GM23248 (cell line): ENCODE data around the gene GALNT18. TPM values are rescaled to one million over a fixed set of nuclear protein-coding genes. Genes with fewer than 3 reads are reported as not detected.

Experiments
- DNase-seq: peaks from one replicate; pipeline ENCODE4 v3.0.0-alpha.2; 2015
- H2AFZ ChIP-seq: fragments of 200-600 bp; sonication (generic); 2 replicates; pipeline ENCODE4 v1.6.1; 2016; ENCODE audit warnings: antibody characterized with exemption
- H3F3A ChIP-seq: fragments of 200-600 bp; sonication (generic); 2 replicates; pipeline ENCODE4 v1.6.1; 2016; ENCODE audit warnings: mild to moderate bottlenecking, antibody characterized with exemption, mixed run types; ENCODE audit not compliant: insufficient read depth
- H3K27ac ChIP-seq: fragments of 200-600 bp; sonication (generic); 2 replicates; pipeline ENCODE4 v1.5.1; 2016; ENCODE audit warnings: mild to moderate bottlenecking
- H3K27me3 ChIP-seq: fragments of 200-600 bp; sonication (generic); replicated peaks from 2 replicates; pipeline ENCODE4 v1.6.1; 2016; ENCODE audit warnings: mild to moderate bottlenecking; ENCODE audit not compliant: insufficient read depth
- H3K36me3 ChIP-seq: fragments of 200-600 bp; sonication (generic); 2 replicates; pipeline ENCODE4 v1.6.1; 2016; ENCODE audit warnings: low read depth, mild to moderate bottlenecking
- H3K4me1 ChIP-seq: fragments of 200-600 bp; sonication (generic); 2 replicates; pipeline ENCODE4 v1.6.1; 2016; ENCODE audit warnings: mild to moderate bottlenecking; ENCODE audit not compliant: insufficient read depth
- H3K4me2 ChIP-seq: fragments of 200-600 bp; sonication (generic); one replicate; pipeline ENCODE4 v1.6.1; 2016; ENCODE audit warnings: mild to moderate bottlenecking; ENCODE audit not compliant: unreplicated experiment
- H3K4me3 ChIP-seq: fragments of 200-600 bp; sonication (generic); 2 replicates; pipeline ENCODE4 v1.5.1; 2016; ENCODE audit warnings: mild to moderate bottlenecking
- H3K79me2 ChIP-seq: fragments of 200-600 bp; sonication (generic); 2 replicates; pipeline ENCODE4 v1.6.1; 2016; ENCODE audit warnings: mild to moderate bottlenecking; ENCODE audit not compliant: insufficient read depth
- H3K9ac ChIP-seq: fragments of 200-600 bp; sonication (generic); 2 replicates; pipeline ENCODE4 v1.6.1; 2016; ENCODE audit warnings: mild to moderate bottlenecking
- H3K9me2 ChIP-seq: fragments of 200-600 bp; sonication (generic); 2 replicates; pipeline ENCODE4 v1.6.1; 2016; ENCODE audit warnings: mixed run types, mild to moderate bottlenecking, moderate library complexity; ENCODE audit not compliant: insufficient read depth
- H3K9me3 ChIP-seq: fragments of 200-600 bp; sonication (generic); one replicate; pipeline ENCODE4 v1.6.1; 2017; ENCODE audit warnings: low read depth
- H4K20me1 ChIP-seq: fragments of 200-600 bp; sonication (generic); 2 replicates; pipeline ENCODE4 v1.6.0; 2016; ENCODE audit not compliant: insufficient read depth
- EZH2 ChIP-seq: fragments of 200-600 bp; sonication (generic); IDR thresholded peaks from 2 replicates; pipeline ENCODE4 v1.6.1; 2018; ENCODE audit warnings: antibody characterized with exemption, mild to moderate bottlenecking; ENCODE audit not compliant: insufficient read depth, poor library complexity, severe bottlenecking
- EZH2phosphoT487 ChIP-seq: fragments of 200-600 bp; sonication (generic); IDR thresholded peaks from 2 replicates; pipeline ENCODE4 v1.6.1; 2018; ENCODE audit warnings: antibody characterized with exemption, moderate library complexity, mild to moderate bottlenecking, low read depth; ENCODE audit not compliant: insufficient read depth
- WGBS, 2 experiments: methylation state at CpG; one replicate each; pipeline ENCODE4 v1.1.6; 2015 to 2017; ENCODE audit warnings: low lambda C conversion rate in 2 of 2, low coverage in 1 of 2; ENCODE audit errors: missing lambda C conversion rate in 2 of 2; 5-methylcytosine and 5-hydroxymethylcytosine counted together
- in situ Hi-C: fragments of 300-500 bp; cut with MboI; formaldehyde crosslinking; loops from 2 replicates; pipeline ENCODE4 v1.15.0; 2020
- polyA plus RNA-seq: library from polyadenylated mRNA; unstranded; fragments of >200 nt; fragmentation: Nextera tagmentation; extraction: Ambion mirVana; gene quantifications from 2 replicates; pipeline ENCODE4 v1.2.1, GENCODE V29; 2016
- total RNA-seq: library from RNA; depleted of rRNA; stranded (reverse); fragments of >200 nt; shearing (Covaris generic); gene quantifications from 2 replicates; pipeline ENCODE4 v1.2.3, GENCODE V29; 2014

GALNT18 gene
- total and polyA plus RNA-seq, 2 experiments from 2014 or later, result 4.1 to 5.6 TPM

DNA sequence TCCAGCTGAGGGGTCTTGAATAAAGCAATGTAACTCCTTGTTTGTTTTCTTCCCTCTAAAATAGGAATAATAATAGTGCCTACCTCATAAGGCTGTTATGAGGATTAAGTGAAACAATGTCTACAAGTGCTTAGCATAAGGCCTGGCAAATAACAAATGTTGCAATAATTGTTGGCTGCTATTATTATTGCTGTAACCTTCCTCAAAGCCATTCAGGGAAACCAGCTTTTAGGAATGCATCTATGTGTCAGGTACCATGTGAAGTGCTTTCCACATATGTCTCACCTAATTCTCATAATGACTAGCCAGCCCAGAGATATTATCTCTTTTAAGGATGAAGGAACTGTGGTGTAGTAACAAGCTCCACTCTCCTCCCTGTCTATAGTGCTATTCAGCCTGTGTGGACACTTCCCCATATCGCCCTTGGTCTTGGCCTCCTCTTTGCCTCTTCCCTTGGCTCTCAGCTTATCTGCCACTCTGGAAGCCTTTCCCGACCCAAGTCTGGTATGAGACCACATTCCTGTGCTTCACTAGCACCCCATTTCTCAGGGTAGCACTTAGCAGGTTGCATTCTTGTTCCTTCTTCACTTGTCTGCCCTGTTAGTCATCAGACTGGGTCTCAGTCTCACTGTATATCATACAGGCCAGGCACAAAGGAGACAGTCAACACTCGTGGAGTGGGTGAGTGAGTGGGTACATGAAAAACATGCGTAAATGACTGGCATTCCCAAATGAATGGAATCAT is 292.6 kb downstream of the GALNT18 start:
- WGBS, 2 experiments, result 56 to 64% methylated on average over 4 of the region's 4 CpGs
- H3K27me3 ChIP-seq, result no peaks in the 10 kb centered on the region
- H3K36me3 ChIP-seq, result no peaks in the 10 kb centered on the region
- no peak overlapping the region for H3K9ac ChIP-seq
- H3F3A ChIP-seq, result no peaks in the 10 kb centered on the region
- no peak overlapping the region for H3K27ac ChIP-seq
- no peaks in the 10 kb centered on the region for H3K9me2 ChIP-seq
- no peak overlapping the region for H3K4me2 ChIP-seq
- TF ChIP-seq EZH2 (no peak), EZH2phosphoT487 (no peak)
- H3K79me2 ChIP-seq, result no peaks in the 10 kb centered on the region
- H3K9me3 ChIP-seq, result no peaks in the 10 kb centered on the region
- H2AFZ ChIP-seq, result no peak overlapping the region
- no peak overlapping the region for H3K4me3 ChIP-seq
- no peaks in the 10 kb centered on the region for H4K20me1 ChIP-seq
- no peaks in the 10 kb centered on the region for H3K4me1 ChIP-seq
- DNase-seq, result no peak
- in situ Hi-C loops, result no loop called here

DNA sequence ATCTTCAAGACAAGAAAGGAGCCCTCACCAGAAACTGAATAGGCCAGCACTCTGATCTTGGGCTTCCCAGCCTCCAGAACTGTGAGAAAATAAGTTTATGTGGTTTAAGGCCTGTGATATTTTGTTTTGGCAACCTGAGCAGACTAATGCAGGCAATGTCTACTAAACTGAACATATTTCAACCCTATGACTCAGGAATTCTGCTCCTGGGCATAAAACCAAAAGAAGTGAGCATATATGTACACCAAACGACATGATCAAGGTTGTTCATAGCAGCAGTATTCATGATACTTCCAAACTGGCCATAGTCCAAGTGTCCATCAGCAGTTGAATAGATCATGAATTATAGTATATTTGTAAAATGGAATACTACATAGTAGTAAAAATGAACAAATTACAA is 297.7 kb downstream of the GALNT18 start:
- no peak for TF ChIP-seq EZH2
- TF ChIP-seq EZH2phosphoT487, result no peak
- no peaks in the 10 kb centered on the region for H4K20me1 ChIP-seq
- no peaks in the 10 kb centered on the region for H3K9me2 ChIP-seq
- no peaks in the 10 kb centered on the region for H3K79me2 ChIP-seq
- in situ Hi-C loops, result no loop called here
- H3K36me3 ChIP-seq, result no peaks in the 10 kb centered on the region
- H3K27ac ChIP-seq, result no peak overlapping the region
- no peak overlapping the region for H3K9ac ChIP-seq
- H3F3A ChIP-seq, result no peaks in the 10 kb centered on the region
- WGBS, 2 experiments, result 23 to 27% methylated on average over 1 of the region's 1 CpG
- no peaks in the 10 kb centered on the region for H3K4me1 ChIP-seq
- H2AFZ ChIP-seq, result no peak overlapping the region
- H3K4me2 ChIP-seq, result no peak overlapping the region
- H3K27me3 ChIP-seq, result no peaks in the 10 kb centered on the region
- H3K4me3 ChIP-seq, result no peak overlapping the region
- DNase-seq, result peak; percentile 42
- H3K9me3 ChIP-seq, result no peaks in the 10 kb centered on the region

DNA sequence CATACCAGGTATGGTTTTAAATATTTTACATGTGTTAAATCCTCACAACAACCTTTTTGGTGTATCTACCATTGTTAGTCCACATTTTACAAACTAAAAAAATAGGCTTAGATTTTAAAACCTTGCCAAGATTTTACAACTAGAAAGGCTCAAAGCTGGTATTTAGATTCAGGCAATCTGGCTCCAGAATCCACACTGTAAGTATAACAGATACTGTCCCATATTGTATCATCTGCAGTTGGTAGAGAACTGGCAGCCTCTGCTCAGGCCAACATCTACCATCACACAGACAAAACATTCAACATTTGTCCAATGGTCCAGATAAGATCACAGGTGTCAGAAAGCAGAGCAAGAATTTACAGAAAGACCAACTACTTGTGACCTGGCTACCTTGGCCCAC is 299.7 kb downstream of the GALNT18 start:
- Histone ChIP-seq H4K20me1 (no peaks in the 10 kb centered on the region), H3K27ac (no peak overlapping the region), H3K4me2 (no peak overlapping the region), H3K4me3 (no peak overlapping the region), H3F3A (no peaks in the 10 kb centered on the region), H3K79me2 (no peaks in the 10 kb centered on the region), H3K9me3 (no peaks in the 10 kb centered on the region), H3K9ac (no peak overlapping the region), H3K9me2 (no peaks in the 10 kb centered on the region), H2AFZ (no peak overlapping the region), H3K4me1 (no peaks in the 10 kb centered on the region), H3K36me3 (no peaks in the 10 kb centered on the region), H3K27me3 (no peaks in the 10 kb centered on the region)
- DNase-seq, result no peak
- in situ Hi-C loops, result no loop called here
- TF ChIP-seq EZH2phosphoT487 (no peak), EZH2 (no peak)

DNA sequence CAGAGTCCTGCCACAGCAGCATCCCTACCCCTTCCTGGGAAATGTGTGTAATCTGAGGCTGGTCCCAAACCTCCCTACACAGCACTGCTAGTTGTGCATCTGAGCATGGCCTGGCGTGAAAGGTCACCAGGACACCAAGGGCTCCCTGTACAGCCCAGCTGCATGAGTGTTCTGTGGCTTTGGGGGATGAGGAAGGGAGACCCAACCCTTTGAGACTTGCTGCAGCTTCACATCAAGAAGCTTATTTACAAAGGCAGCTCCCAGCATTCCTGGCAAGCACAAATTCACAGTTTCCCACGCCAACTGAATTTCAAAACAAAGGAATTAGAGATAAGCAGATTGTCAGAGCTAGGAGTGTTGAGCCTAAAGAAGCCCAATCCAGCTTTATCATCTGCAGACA is 301.0 kb downstream of the GALNT18 start:
- TF ChIP-seq EZH2 (no peak), EZH2phosphoT487 (no peak)
- in situ Hi-C loops, result no loop called here
- H3K27me3 ChIP-seq, result no peaks in the 10 kb centered on the region
- no peak overlapping the region for H3K4me2 ChIP-seq
- no peaks in the 10 kb centered on the region for H3K79me2 ChIP-seq
- H3K9me3 ChIP-seq, result no peaks in the 10 kb centered on the region
- H3F3A ChIP-seq, result no peaks in the 10 kb centered on the region
- H2AFZ ChIP-seq, result no peak overlapping the region
- WGBS, 2 experiments, result 41 to 46% methylated on average over 2 of the region's 2 CpGs
- H3K9ac ChIP-seq, result no peak overlapping the region
- H3K27ac ChIP-seq, result no peak overlapping the region
- no peak for DNase-seq
- no peaks in the 10 kb centered on the region for H3K4me1 ChIP-seq
- no peaks in the 10 kb centered on the region for H3K36me3 ChIP-seq
- no peaks in the 10 kb centered on the region for H3K9me2 ChIP-seq
- no peaks in the 10 kb centered on the region for H4K20me1 ChIP-seq
- H3K4me3 ChIP-seq, result no peak overlapping the region

DNA sequence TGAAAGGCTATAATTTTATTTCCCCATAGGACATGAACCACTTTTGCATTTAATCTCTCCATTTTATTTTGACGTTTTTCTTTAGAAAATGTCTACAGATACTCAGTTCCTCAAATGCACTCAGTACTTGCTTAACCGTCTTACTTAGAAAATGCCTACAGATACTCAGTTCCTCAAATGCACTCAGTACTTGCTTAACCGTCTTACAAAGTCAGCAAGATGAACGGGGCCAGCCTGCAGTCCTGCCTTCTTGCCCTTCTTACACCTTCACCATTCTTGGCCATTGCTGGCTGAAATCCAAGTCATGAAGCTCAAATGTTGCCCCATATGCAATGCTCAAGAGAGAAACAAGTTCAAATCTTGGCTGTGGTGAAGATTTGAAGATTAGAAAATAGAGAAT is 302.8 kb downstream of the GALNT18 start:
- no peaks in the 10 kb centered on the region for H3K27me3 ChIP-seq
- no peak overlapping the region for H3K4me3 ChIP-seq
- 64 to 74% methylated on average over 4 of the region's 4 CpGs for WGBS, 2 experiments
- no peak overlapping the region for H3K4me2 ChIP-seq
- no peak overlapping the region for H2AFZ ChIP-seq
- H3K9me2 ChIP-seq, result no peaks in the 10 kb centered on the region
- H3F3A ChIP-seq, result no peaks in the 10 kb centered on the region
- H3K27ac ChIP-seq, result no peak overlapping the region
- no peak for TF ChIP-seq EZH2phosphoT487
- no peak for TF ChIP-seq EZH2
- H3K36me3 ChIP-seq, result no peaks in the 10 kb centered on the region
- H3K9ac ChIP-seq, result no peak overlapping the region
- in situ Hi-C loops, result no loop called here
- H3K9me3 ChIP-seq, result no peaks in the 10 kb centered on the region
- H3K4me1 ChIP-seq, result no peaks in the 10 kb centered on the region
- no peak for DNase-seq
- H4K20me1 ChIP-seq, result no peaks in the 10 kb centered on the region
- no peaks in the 10 kb centered on the region for H3K79me2 ChIP-seq
